Nucleus accumbens (tissue), 56 donors: Measurements from ENCODE around the gene UBTD1.

Experiments
- DNase-seq, 56 donors: peaks; one replicate each; lab custom pipeline; 2025; lab: John Stamatoyannopoulos, UW

Gene UBTD1

DNA sequence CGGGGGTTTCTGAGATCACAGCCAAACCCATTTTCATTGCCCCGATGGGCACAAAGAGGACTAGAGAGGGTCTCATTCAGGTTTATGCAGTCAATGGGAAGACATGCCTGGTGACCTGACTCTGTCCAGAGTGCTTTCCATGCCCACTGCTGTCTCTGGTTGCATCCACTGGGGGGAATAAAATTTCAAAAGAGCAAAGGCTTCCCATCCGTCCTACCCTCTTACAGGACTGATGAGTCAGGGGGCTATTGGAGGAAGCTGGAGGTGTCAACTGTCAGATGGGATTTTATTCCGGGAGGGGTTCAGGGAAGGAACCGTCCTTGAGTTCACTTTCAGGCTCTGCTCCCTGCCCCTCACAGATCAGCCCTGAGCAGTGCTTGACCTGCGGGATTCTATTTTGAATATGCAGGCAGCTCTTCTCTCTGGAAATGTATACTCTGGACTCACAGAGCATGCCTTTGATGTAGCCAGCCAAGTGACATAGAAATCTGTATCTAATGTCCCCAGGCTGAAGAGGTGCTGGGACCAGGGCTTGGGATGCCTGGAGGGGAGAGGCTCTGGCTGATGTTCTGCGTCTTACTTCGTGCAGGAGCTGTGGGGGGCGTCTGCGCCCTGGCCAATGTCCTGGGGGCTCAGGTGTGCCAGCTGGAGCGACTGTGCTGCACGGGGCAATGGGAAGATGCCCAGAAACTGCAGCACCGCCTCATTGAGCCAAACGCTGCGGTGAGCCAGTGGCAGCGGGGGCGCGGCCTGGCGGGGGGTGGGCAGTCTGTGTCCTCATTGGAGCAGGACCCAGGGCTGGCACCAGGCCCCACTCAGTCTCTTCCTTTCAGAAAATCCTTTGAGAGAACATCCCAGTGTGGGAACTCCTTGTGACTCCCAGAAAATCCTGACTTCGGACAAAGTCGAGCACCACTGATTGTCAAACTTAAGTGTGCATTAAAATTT, 102.8 kb downstream of the UBTD1 start:
- peak in 33 of 56 donors; percentile 6 to 69 (median 37) for DNase-seq

- peak in 24 of 56 donors; percentile 3 to 74 (median 28) for DNase-seq
Measured at GRCh38 chr10:97607095-97607636, 108.4 kb downstream of the UBTD1 start.

- DNase-seq: no peak
Measured at GRCh38 chr10:97608991-97609561, 110.4 kb downstream of the UBTD1 start.

- DNase-seq: no peak
Measured at GRCh38 chr10:97611473-97611872, 112.7 kb downstream of the UBTD1 start.

DNA sequence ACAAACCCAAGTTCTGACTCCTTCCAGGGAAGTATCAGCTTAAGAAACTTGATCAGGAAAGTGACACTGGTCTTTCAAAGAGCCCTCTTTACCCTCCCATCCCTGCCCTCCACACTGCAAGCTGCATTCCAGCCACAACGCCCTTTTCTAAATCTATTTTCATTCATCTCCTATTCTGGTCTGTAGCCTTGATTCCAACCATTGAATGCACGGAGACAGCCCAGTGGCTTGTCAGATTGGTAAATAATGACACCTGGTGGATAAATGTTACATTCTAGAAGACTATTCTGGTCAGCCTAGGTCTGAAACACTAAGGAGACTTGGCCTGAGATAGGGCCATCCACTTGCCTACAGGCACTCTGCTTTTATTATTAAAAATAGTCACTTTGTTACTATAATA, 113.7 kb downstream of the UBTD1 start:
- DNase-seq: no peak

DNA sequence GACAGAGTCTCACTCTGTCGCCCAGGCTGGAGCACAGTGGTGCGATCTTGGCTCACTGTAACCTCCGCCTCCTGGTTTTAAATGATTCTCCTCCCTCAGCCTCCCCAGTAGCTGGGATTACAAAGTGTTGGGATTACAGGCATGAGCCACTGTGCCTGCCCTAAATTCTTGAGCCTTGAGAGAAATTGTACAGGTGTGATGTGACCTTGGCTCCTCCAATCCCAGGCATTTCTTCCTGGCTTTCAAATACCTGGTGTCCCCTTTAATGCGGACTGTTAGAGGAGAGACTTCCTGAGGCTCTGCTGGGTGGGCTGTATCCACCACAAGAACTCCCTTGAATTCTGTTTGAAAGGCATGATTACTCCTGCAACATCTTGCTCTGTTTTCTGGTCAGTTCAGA, 119.6 kb downstream of the UBTD1 start:
- no peak for DNase-seq

DNA sequence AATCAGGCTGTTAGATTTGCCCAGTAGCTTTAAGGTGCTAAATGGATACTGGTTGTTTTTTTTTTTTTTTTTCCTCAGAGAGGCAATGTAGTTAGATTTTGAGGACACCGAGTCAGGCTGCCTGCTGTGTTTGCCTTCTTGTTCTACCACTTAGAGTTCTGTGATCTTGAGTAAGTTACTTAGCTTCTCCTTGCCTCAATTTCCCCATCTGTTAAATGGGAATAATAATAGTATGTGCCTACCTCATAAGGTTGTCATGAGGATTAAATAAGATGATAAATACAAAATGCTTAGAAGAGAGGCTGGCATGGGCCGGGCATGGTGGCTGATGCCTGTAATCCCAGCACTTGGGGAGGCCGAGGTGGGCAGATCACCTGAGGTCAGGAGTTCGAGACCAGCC, 120.0 kb downstream of the UBTD1 start:
- no peak for DNase-seq
